B cell (primary cell): Measurements from ENCODE around the gene CIB1. TPM values are rescaled to one million over a fixed set of nuclear protein-coding genes. Genes with fewer than 3 reads are reported as not detected.
"Not testable (repeated sequence)": the region's sequence is repeated elsewhere in the genome, so short reads cannot be mapped to it uniquely, and the experiment has no call there.

ENCODE experiments used
- ATAC-seq: fragments of 200-7000 bp; cut with Tn5 transposase; one replicate; pipeline ENCODE4 v1.10.0; 2021; ENCODE audit warnings: low read depth, mild to moderate bottlenecking, moderate number of reproducible peaks, moderate library complexity
- CTCF ChIA-PET: fragments of 350-600 bp; sonication (Branson Sonifier 250); formaldehyde crosslinking; loops from one replicate; lab custom pipeline; 2021; ENCODE audit warnings: antibody characterized with exemption, inconsistent platforms; lab: Charles Lee
- POLR2A ChIA-PET: fragments of 350-600 bp; sonication (Branson Sonifier 250); formaldehyde crosslinking; loops from one replicate; lab custom pipeline; 2021; ENCODE audit warnings: antibody characterized with exemption; lab: Charles Lee
- DNase-seq: peaks from one replicate; pipeline ENCODE4 v3.0.0; 2013
- H2AFZ ChIP-seq: 2 replicates; pipeline ENCODE4 v1.6.1; 2012; ENCODE audit warnings: mild to moderate bottlenecking, low read depth, low read length; ENCODE audit not compliant: insufficient read depth, poor library complexity, severe bottlenecking
- H3K27ac ChIP-seq, 2 donors: 1 replicate in 1 of 2; 2 replicates in 1 of 2; pipeline ENCODE4 v1.5.1; 2012 to 2013; ENCODE audit warnings: low read length in 2 of 2, mild to moderate bottlenecking in 2 of 2, moderate library complexity in 1 of 2
- H3K27me3 ChIP-seq, 4 experiments: fragments of 200-600 bp in 1 of 4; sonication (generic) in 1 of 4; replicated peaks in 1 of 4; 1 replicate in 2 of 4; 2 replicates in 2 of 4; pipeline versions ENCODE4 v1.6.1 to v1.7.0; 2013 to 2016; ENCODE audit warnings: low read length in 3 of 4, mild to moderate bottlenecking in 2 of 4, mixed read lengths in 1 of 4, moderate library complexity in 1 of 4; ENCODE audit not compliant: insufficient read depth in 4 of 4, control insufficient read depth in 3 of 4; ENCODE audit errors: control extremely low read depth in 1 of 4
- H3K36me3 ChIP-seq, 2 experiments: replicated peaks in 1 of 2; 1 replicate in 1 of 2; 2 replicates in 1 of 2; pipeline versions ENCODE4 v1.6.1 to v1.7.1; 2013; ENCODE audit warnings: low read length in 1 of 2; ENCODE audit not compliant: insufficient read depth in 2 of 2, control insufficient read depth in 1 of 2; ENCODE audit errors: control extremely low read depth in 1 of 2, extremely low read depth in 1 of 2
- H3K4me1 ChIP-seq, 2 donors: fragments of 200-600 bp in 1 of 2; sonication (generic) in 1 of 2; 1 replicate in 1 of 2; 2 replicates in 1 of 2; pipeline versions ENCODE4 v1.5.1 to v1.6.1; 2013 to 2017; ENCODE audit warnings: low read length in 2 of 2; ENCODE audit not compliant: control insufficient read depth in 2 of 2, insufficient read depth in 2 of 2
- H3K4me2 ChIP-seq: replicated peaks from 2 replicates; pipeline ENCODE3; 2012; ENCODE audit warnings: mild to moderate bottlenecking, low read depth, low read length; ENCODE audit not compliant: poor library complexity, severe bottlenecking
- H3K4me3 ChIP-seq, 5 experiments: fragments of 200-600 bp in 1 of 5; sonication (generic) in 1 of 5; 1 replicate in 3 of 5; 2 replicates in 2 of 5; pipeline versions ENCODE4 v1.5.1 to v1.7.0; 2011 to 2016; ENCODE audit warnings: low read length in 4 of 5, mild to moderate bottlenecking in 4 of 5, low read depth in 2 of 5, control low read depth in 1 of 5, moderate library complexity in 1 of 5; ENCODE audit not compliant: insufficient read depth in 1 of 5; ENCODE audit errors: control extremely low read depth in 1 of 5, extremely low read depth in 1 of 5
- H3K79me2 ChIP-seq: fragments of 200-600 bp; sonication (generic); one replicate; pipeline ENCODE4 v1.6.0; 2016; ENCODE audit warnings: low read length; ENCODE audit not compliant: control insufficient read depth, insufficient read depth
- H3K9ac ChIP-seq: fragments of 200-600 bp; sonication (generic); 2 replicates; pipeline ENCODE4 v1.6.1; 2017; ENCODE audit warnings: mild to moderate bottlenecking, low read length, moderate library complexity
- H3K9me3 ChIP-seq, 3 donors: one replicate each; pipeline versions ENCODE4 v1.6.1 to v1.7.1; 2013; ENCODE audit warnings: low read length in 2 of 3; ENCODE audit not compliant: control insufficient read depth in 2 of 3, insufficient read depth in 1 of 3; ENCODE audit errors: control extremely low read depth in 1 of 3
- H4K20me1 ChIP-seq: 2 replicates; pipeline ENCODE4 v1.6.0; 2012; ENCODE audit warnings: mild to moderate bottlenecking, low read length; ENCODE audit not compliant: insufficient read depth, control insufficient read depth, poor library complexity, severe bottlenecking
- H3K27ac Mint-ChIP-seq: one replicate; pipeline ENCODE4 v1.8.0; 2021; ENCODE audit warnings: mixed read lengths
- H3K27me3 Mint-ChIP-seq: one replicate; pipeline ENCODE4 v1.8.0; 2021; ENCODE audit warnings: mixed read lengths
- H3K4me1 Mint-ChIP-seq: one replicate; pipeline ENCODE4 v1.8.0; 2021; ENCODE audit warnings: mixed read lengths
- H3K4me3 Mint-ChIP-seq: one replicate; pipeline ENCODE4 v1.8.0; 2021; ENCODE audit warnings: mixed read lengths
- H3K9me3 Mint-ChIP-seq: one replicate; pipeline ENCODE4 v1.8.0; 2022; ENCODE audit warnings: mixed read lengths; ENCODE audit not compliant: insufficient read depth
- CTCF ChIP-seq: fragments of 200-600 bp; IDR thresholded peaks from one replicate; pipeline ENCODE4 v1.8.0; 2022; ENCODE audit warnings: antibody characterized with exemption, mild to moderate bottlenecking
- EZH2 ChIP-seq: IDR thresholded peaks from 2 replicates; pipeline ENCODE4 v1.6.1; 2012; ENCODE audit warnings: borderline replicate concordance, low read depth, mild to moderate bottlenecking, moderate library complexity, low read length; ENCODE audit not compliant: insufficient read depth, poor library complexity, severe bottlenecking
- WGBS: methylation state at CpG from one replicate; pipeline ENCODE4 v1.1.5; 2013; ENCODE audit warnings: missing lambda C conversion rate; ENCODE audit not compliant: insufficient coverage; 5-methylcytosine and 5-hydroxymethylcytosine counted together
- intact Hi-C: fragments of 100-400 bp; cut with micrococcal nuclease; formaldehyde crosslinking; loops from one replicate; pipeline ENCODE4 v1.10.0; 2022
- polyA minus RNA-seq: library from RNA; depleted of rRNA, polyadenylated mRNA; stranded (reverse); fragments of >200 nt; gene quantifications from 2 replicates; pipeline ENCODE4 v1.2.3, GENCODE V29; 2012
- polyA plus RNA-seq: library from polyadenylated mRNA; depleted of rRNA; stranded (reverse); fragments of >200 nt; gene quantifications from 2 replicates; pipeline ENCODE4 v1.2.3, GENCODE V29; 2012
- total RNA-seq, 2 donors: library from RNA; stranded (reverse); fragments of 120-200 nt in 1 of 2; gene quantifications; 1 replicate in 1 of 2; 2 replicates in 1 of 2; pipeline versions ENCODE4 v1.2.3 to v1.2.4, GENCODE V29; 2013 to 2022

Gene CIB1
- 139 and 153 TPM in 2 replicates for total RNA-seq
- total RNA-seq (2013): 76.9 TPM
- 115 and 157 TPM in 2 replicates for polyA plus RNA-seq
- polyA minus RNA-seq: 68.3 and 73.7 TPM in 2 replicates

- peaks cover 25% of the 10 kb centered on the region for H3K79me2 ChIP-seq
- H3K4me1 Mint-ChIP-seq: peaks cover 52% of the 10 kb centered on the region
- ATAC-seq: peak; percentile 87
- H3K4me2 ChIP-seq: peak within 1 kb of the TSS; percentile 90
- peaks cover 40 to 50% of the 10 kb centered on the region in 2 donors for H3K4me1 ChIP-seq
- no peaks in the 10 kb centered on the region for H3K9me3 ChIP-seq
- H3K9ac ChIP-seq: peak within 1 kb of the TSS; percentile 99
- peaks cover 24% of the 10 kb centered on the region for H4K20me1 ChIP-seq
- no peaks in the 10 kb centered on the region for H3K9me3 Mint-ChIP-seq
- ChIA-PET POLR2A (interaction anchor here (0.7 to 4.8 kb wide), 16 partner anchors 12 to 155 kb away, joined by 3 to 56 read pairs (median 5); partner anchors contain the start of genes IQGAP1, NGRN and SEMA4B), CTCF (interaction anchor here (0.6 to 4.7 kb wide), 20 partner anchors 14 to 702 kb away, joined by 3 to 102 read pairs (median 6); partner anchors contain the start of genes NGRN, SEMA4B, TTLL13 and UNC45A)
- intact Hi-C loops: loop anchor here (1.0 to 5.0 kb wide), 10 partner anchors 15 to 169 kb away; partner anchors contain the start of genes IDH2, IQGAP1, NGRN and SEMA4B
- H2AFZ ChIP-seq: peak within 1 kb of the TSS; percentile 75
- no peaks in the 10 kb centered on the region for H3K27me3 Mint-ChIP-seq
- H3K4me3 Mint-ChIP-seq: peak within 1 kb of the TSS; percentile 97
- peak within 1 kb of the TSS; percentile 85 to 99 (median 92) for H3K4me3 ChIP-seq
- peak within 1 kb of the TSS; percentile 88 to 99 for H3K27ac ChIP-seq
- H3K27me3 ChIP-seq: no peaks in the 10 kb centered on the region
- under 1% methylated on average over 63 of the region's 63 CpGs for WGBS
- DNase-seq: no peak
- H3K27ac Mint-ChIP-seq: peak within 1 kb of the TSS; percentile 97
- TF ChIP-seq CTCF: no peak
- TF ChIP-seq EZH2: no peak
- peaks cover 0 to 29% of the 10 kb centered on the region in 2 experiments for H3K36me3 ChIP-seq
Observed at GRCh38 chr15:90233387-90234095, at the start of gene CIB1. Gene CIB1, minus strand, starts transcription at chr15:90233941. Its CDS starts 56 bp downstream, at chr15:90233885.

- H4K20me1 ChIP-seq, H3K4me3 ChIP-seq, H3K27me3 Mint-ChIP-seq, H3K4me1 Mint-ChIP-seq, H3K4me3 Mint-ChIP-seq, H3K4me2 ChIP-seq, H3K4me1 ChIP-seq, H3K27ac Mint-ChIP-seq, H3K79me2 ChIP-seq, POLR2A ChIA-PET, H3K9me3 Mint-ChIP-seq, H2AFZ ChIP-seq, H3K9ac ChIP-seq, ATAC-seq, H3K27me3 ChIP-seq, intact Hi-C loops, H3K36me3 ChIP-seq, DNase-seq, H3K9me3 ChIP-seq, H3K27ac ChIP-seq: not testable (repeated sequence)
- WGBS: 82% methylated on average over 6 of the region's 6 CpGs
- CTCF ChIA-PET: interaction anchor here (1.1 to 2.6 kb wide), 5 partner anchors 11 to 196 kb away, joined by 3 to 9 read pairs (median 4); no protein-coding TSS in a partner anchor
Observed at GRCh38 chr15:90281637-90282036, 47.9 kb upstream of the CIB1 start.

GRCh38 chr15:90280743-90281142 is 47.0 kb upstream of the CIB1 start:
- CTCF ChIA-PET: interaction anchor here (0.5 to 1.0 kb wide), 3 partner anchors 24 to 335 kb away, joined by 3 read pairs; no protein-coding TSS in a partner anchor
- H3K27ac ChIP-seq, intact Hi-C loops: not testable (repeated sequence)

More at GRCh38 chr15:90280743-90281142, 47.0 kb upstream of the CIB1 start:
- WGBS: 100% methylated on average over 1 of the region's 5 CpGs
- H3K36me3 ChIP-seq, H3K9ac ChIP-seq, H3K9me3 Mint-ChIP-seq, H3K79me2 ChIP-seq, H3K4me1 ChIP-seq, H3K9me3 ChIP-seq, H3K4me2 ChIP-seq, H3K27me3 Mint-ChIP-seq, H2AFZ ChIP-seq, H3K4me1 Mint-ChIP-seq, H3K4me3 Mint-ChIP-seq, ATAC-seq, H3K27me3 ChIP-seq, H3K27ac Mint-ChIP-seq, H3K4me3 ChIP-seq, H4K20me1 ChIP-seq, DNase-seq: not testable (repeated sequence)
- POLR2A ChIA-PET: interaction anchor here (0.6 kb wide), 1 partner anchor 31 kb away, joined by 3 read pairs; no protein-coding TSS in a partner anchor
